Left ventricle myocardium inferior (tissue), 1 donor: Measurements from ENCODE around the gene MAPK4. TPM values are rescaled to one million over a fixed set of nuclear protein-coding genes. Genes with fewer than 3 reads are reported as not detected.
"Not testable (repeated sequence)": the region's sequence is repeated elsewhere in the genome, so short reads cannot be mapped to it uniquely, and the experiment has no call there.

Experiments
- DNase-seq: peaks from one replicate; pipeline ENCODE4 v3.0.0-alpha.2; 2020
- H3K27ac ChIP-seq: fragments of 200-600 bp; replicated peaks from 2 replicates; pipeline ENCODE4 v1.8.0; 2021
- H3K27me3 ChIP-seq: fragments of 200-600 bp; 2 replicates; pipeline ENCODE4 v1.8.0; 2021; ENCODE audit warnings: low read depth
- H3K36me3 ChIP-seq: fragments of 200-600 bp; 2 replicates; pipeline ENCODE4 v1.8.0; 2021
- H3K4me1 ChIP-seq: fragments of 200-600 bp; 2 replicates; pipeline ENCODE4 v1.8.0; 2021
- H3K4me3 ChIP-seq: fragments of 200-600 bp; 2 replicates; pipeline ENCODE4 v1.8.0; 2021; ENCODE audit warnings: mild to moderate bottlenecking, moderate library complexity
- H3K9me3 ChIP-seq: fragments of 200-600 bp; replicated peaks from 2 replicates; pipeline ENCODE4 v1.8.0; 2021
- CTCF ChIP-seq: fragments of 200-600 bp; IDR thresholded peaks from 2 replicates; pipeline ENCODE4 v1.8.0; 2021; ENCODE audit warnings: antibody characterized with exemption, mild to moderate bottlenecking, borderline replicate concordance
- intact Hi-C: fragments of 100-400 bp; cut with micrococcal nuclease; formaldehyde crosslinking; loops from one replicate; pipeline ENCODE4 v1.11.0; 2022
- total RNA-seq: library from RNA; stranded (reverse); fragmentation: NEBNext Ultra II Directional; extraction: Animal tissue kit (Norgen Biotek cat#: 25700); gene quantifications from one replicate; pipeline ENCODE4 v1.2.1, GENCODE V29; 2021
- donor health status: DM: no; HTN: yes; CAD: no; lungs with severe emphysema.

MAPK4 gene
- total RNA-seq, 1 donor from 2014 or later: 21.7 TPM

GRCh38 chr18:50706651-50707050, 146.8 kb downstream of the MAPK4 start:
- intact Hi-C loops: no loop called here
- H3K4me3 ChIP-seq: no peak overlapping the region
- H3K27me3 ChIP-seq: no peaks in the 10 kb centered on the region
- TF ChIP-seq CTCF: no peak
- H3K4me1 ChIP-seq: peaks cover 5% of the 10 kb centered on the region
- DNase-seq: no peak
- H3K27ac ChIP-seq: no peak overlapping the region
- H3K36me3 ChIP-seq: no peaks in the 10 kb centered on the region
- no peaks in the 10 kb centered on the region for H3K9me3 ChIP-seq

- H3K4me3 ChIP-seq, H3K36me3 ChIP-seq, H3K9me3 ChIP-seq, DNase-seq, H3K27me3 ChIP-seq, H3K27ac ChIP-seq, intact Hi-C loops, H3K4me1 ChIP-seq: not testable (repeated sequence)
Observed at GRCh38 chr18:50707297-50707696, 147.4 kb downstream of the MAPK4 start.

- intact Hi-C loops: no loop called here
- no peaks in the 10 kb centered on the region for H3K9me3 ChIP-seq
- H3K27ac ChIP-seq: no peak overlapping the region
- H3K4me1 ChIP-seq: peaks cover 5% of the 10 kb centered on the region
- no peaks in the 10 kb centered on the region for H3K27me3 ChIP-seq
- no peak for DNase-seq
- no peak overlapping the region for H3K4me3 ChIP-seq
- no peaks in the 10 kb centered on the region for H3K36me3 ChIP-seq
- TF ChIP-seq CTCF: no peak
Observed at GRCh38 chr18:50707855-50708469, 148.1 kb downstream of the MAPK4 start.

GRCh38 chr18:50709193-50709592, 149.3 kb downstream of the MAPK4 start:
- TF ChIP-seq CTCF: no peak
- no peak overlapping the region for H3K4me3 ChIP-seq
- intact Hi-C loops: no loop called here
- H3K9me3 ChIP-seq: no peaks in the 10 kb centered on the region
- no peak for DNase-seq
- no peaks in the 10 kb centered on the region for H3K36me3 ChIP-seq
- H3K27ac ChIP-seq: no peak overlapping the region
- no peaks in the 10 kb centered on the region for H3K27me3 ChIP-seq
- H3K4me1 ChIP-seq: peaks cover 5% of the 10 kb centered on the region

- Histone ChIP-seq H3K4me1 (peaks cover 5% of the 10 kb centered on the region), H3K36me3 (peaks cover 12% of the 10 kb centered on the region), H3K27me3 (no peaks in the 10 kb centered on the region), H3K27ac (no peak overlapping the region), H3K4me3 (no peak overlapping the region), H3K9me3 (peaks cover 3% of the 10 kb centered on the region)
- intact Hi-C loops: no loop called here
- no peak for TF ChIP-seq CTCF
- no peak for DNase-seq
Observed at GRCh38 chr18:50711386-50711785, 151.5 kb downstream of the MAPK4 start.

GRCh38 chr18:50715919-50716318, 156.0 kb downstream of the MAPK4 start:
- no peak for DNase-seq
- no peak overlapping the region for H3K27ac ChIP-seq
- no peak overlapping the region for H3K4me3 ChIP-seq
- intact Hi-C loops: no loop called here
- TF ChIP-seq CTCF: no peak
- H3K4me1 ChIP-seq: peaks cover 8% of the 10 kb centered on the region
- H3K9me3 ChIP-seq: peaks cover 3% of the 10 kb centered on the region
- no peaks in the 10 kb centered on the region for H3K27me3 ChIP-seq
- peaks cover 12% of the 10 kb centered on the region for H3K36me3 ChIP-seq
